Panc1 (cell line): ENCODE measurements around the gene PLAAT4. TPM values are rescaled to one million over a fixed set of nuclear protein-coding genes. Genes with fewer than 3 reads are reported as not detected.
"Not testable (repeated sequence)": the region's sequence is repeated elsewhere in the genome, so short reads cannot be mapped to it uniquely, and the experiment has no call there.

ENCODE experiments used
- ATAC-seq: fragments of 200-7000 bp; cut with Tn5 transposase; 2 replicates; pipeline ENCODE4 v1.9.1; 2020; ENCODE audit warnings: mild to moderate bottlenecking, moderate library complexity
- BruUV-seq: library from RNA; stranded (reverse); fragments of 400-500 nt; replicated peaks from 2 replicates; lab custom pipeline; 2021; lab: Mats Ljungman, UMichigan
- CTCF ChIA-PET: fragments of 300-600 bp; sonication (Branson Sonifier 250); formaldehyde crosslinking; loops from one replicate; lab custom pipeline; 2022; ENCODE audit warnings: antibody characterized with exemption; lab: Charles Lee
- POLR2A ChIA-PET: fragments of 300-600 bp; sonication (Branson Sonifier 250); formaldehyde crosslinking; loops from one replicate; lab custom pipeline; 2022; ENCODE audit warnings: antibody characterized with exemption; lab: Charles Lee
- DNase-seq: peaks from one replicate; pipeline ENCODE4 v3.0.0-alpha.2; 2010; ENCODE audit warnings: low read depth, low spot score
- H3K27ac ChIP-seq: 2 replicates; pipeline ENCODE4 v1.5.1; 2011; ENCODE audit warnings: mild to moderate bottlenecking, low read length, inconsistent platforms
- H3K27me3 ChIP-seq: fragments of 200-500 bp; sonication (Bioruptor generic); 2 replicates; pipeline ENCODE4 v1.6.0; 2014; ENCODE audit warnings: low read length, inconsistent platforms; ENCODE audit not compliant: control insufficient read depth, insufficient read depth
- H3K36me3 ChIP-seq: fragments of 200-500 bp; sonication (Bioruptor generic); 2 replicates; pipeline ENCODE4 v1.5.1; 2014; ENCODE audit warnings: inconsistent platforms, mild to moderate bottlenecking, low read length, moderate library complexity; ENCODE audit not compliant: control insufficient read depth, insufficient read depth
- H3K4me1 ChIP-seq: 2 replicates; pipeline ENCODE4 v1.5.1; 2011; ENCODE audit warnings: inconsistent platforms, mild to moderate bottlenecking, low read length, moderate library complexity; ENCODE audit not compliant: control insufficient read depth, insufficient read depth
- H3K4me3 ChIP-seq, 2 experiments: 2 replicates each; pipeline ENCODE4 v1.5.1; 2011 to 2012; ENCODE audit warnings: low read depth in 2 of 2, low read length in 2 of 2, mild to moderate bottlenecking in 2 of 2, inconsistent platforms in 1 of 2, moderate library complexity in 1 of 2
- H3K9me3 ChIP-seq: fragments of 200-500 bp; sonication (Bioruptor generic); 2 replicates; pipeline ENCODE4 v1.5.1; 2014; ENCODE audit warnings: low read depth, mild to moderate bottlenecking, inconsistent platforms, low read length, moderate library complexity; ENCODE audit not compliant: control insufficient read depth, insufficient read depth
- CTCF ChIP-seq: fragments of 450-650 bp; IDR thresholded peaks from 2 replicates; pipeline ENCODE4 v1.5.1; 2017; ENCODE audit warnings: mild to moderate bottlenecking
- POLR2AphosphoS5 ChIP-seq: IDR thresholded peaks from 2 replicates; pipeline ENCODE4 v1.6.1; 2012; ENCODE audit warnings: mild to moderate bottlenecking, low read depth, low read length, moderate library complexity
- REST ChIP-seq, 2 experiments: IDR thresholded peaks; 2 replicates each; pipeline ENCODE4 v1.6.1; 2011 to 2012; ENCODE audit warnings: low read depth in 2 of 2, control low read depth in 1 of 2, low read length in 1 of 2, mild to moderate bottlenecking in 1 of 2, moderate library complexity in 1 of 2; ENCODE audit not compliant: insufficient read depth in 1 of 2
- SIN3A ChIP-seq: IDR thresholded peaks from 2 replicates; pipeline ENCODE4 v1.6.1; 2012; ENCODE audit warnings: low read depth, mild to moderate bottlenecking, low read length, moderate library complexity, borderline replicate concordance; ENCODE audit not compliant: insufficient read depth
- TCF7L2 ChIP-seq: IDR thresholded peaks from 2 replicates; pipeline ENCODE4 v1.6.1; 2011; ENCODE audit warnings: mild to moderate bottlenecking, low read depth, low read length, inconsistent platforms
- in situ Hi-C: cut with HindIII; loops from 2 replicates; pipeline ENCODE4 v1.10.0; 2016; ENCODE audit warnings: low sequenced_read_pairs, low pct_unique_long_range_greater_than_20kb
- intact Hi-C: fragments of 100-400 bp; cut with micrococcal nuclease; formaldehyde crosslinking; loops from one replicate; pipeline ENCODE4 v1.10.0; 2022; ENCODE audit not compliant: unreplicated experiment
- total RNA-seq: library from RNA; stranded (reverse); gene quantifications from one replicate; pipeline ENCODE4 v1.2.1, GENCODE V29; 2021; ENCODE audit not compliant: unreplicated experiment

PLAAT4 gene
- total RNA-seq, 1 experiment from 2014 or later = 15.2 TPM

GRCh38 chr11:63550156-63550700, 13.6 kb downstream of the PLAAT4 start:
- H3K36me3 ChIP-seq, DNase-seq, H3K4me3 ChIP-seq, POLR2A ChIA-PET, H3K27ac ChIP-seq, H3K27me3 ChIP-seq, intact Hi-C loops, ATAC-seq, in situ Hi-C loops, H3K9me3 ChIP-seq, BruUV-seq, H3K4me1 ChIP-seq: not testable (repeated sequence)
- CTCF ChIA-PET = interaction anchor here (0.6 kb wide), 1 partner anchor 1078 kb away, joined by 4 read pairs; no protein-coding TSS in a partner anchor

GRCh38 chr11:63551091-63551888, 14.7 kb downstream of the PLAAT4 start:
- in situ Hi-C loops = no loop called here
- ATAC-seq (no peak), DNase-seq (no peak)
- Histone ChIP-seq H3K27me3 (no peaks in the 10 kb centered on the region), H3K27ac (no peak overlapping the region), H3K4me1 (no peaks in the 10 kb centered on the region), H3K9me3 (no peaks in the 10 kb centered on the region), H3K4me3 (no peak overlapping the region), H3K36me3 (no peaks in the 10 kb centered on the region)
- POLR2A ChIA-PET = no interaction called here
- no TSS peak for BruUV-seq
- intact Hi-C loops = no loop called here
- TF ChIP-seq CTCF (no peak), REST (IDR thresholded peaks at IDR 0.05; ENCODE audit: insufficient read depth in 1 of 2, low read depth in 2 of 2, low read length in 1 of 2) (no peak), POLR2AphosphoS5 (no peak), SIN3A (no peak), TCF7L2 (no peak)
- CTCF ChIA-PET = no interaction called here

GRCh38 chr11:63551889-63552266, 15.3 kb downstream of the PLAAT4 start:
- in situ Hi-C loops (no loop called here), intact Hi-C loops (no loop called here)

More at GRCh38 chr11:63551889-63552266, 15.3 kb downstream of the PLAAT4 start:
- DNase-seq (no peak), ATAC-seq (no peak)
- no peaks in the 10 kb centered on the region for H3K27me3 ChIP-seq
- no peaks in the 10 kb centered on the region for H3K4me1 ChIP-seq
- ChIA-PET CTCF (no interaction called here), POLR2A (no interaction called here)
- no peaks in the 10 kb centered on the region for H3K36me3 ChIP-seq
- no TSS peak for BruUV-seq
- TF ChIP-seq CTCF (no peak), SIN3A (no peak), POLR2AphosphoS5 (no peak), TCF7L2 (no peak), REST (IDR thresholded peaks at IDR 0.05; ENCODE audit: insufficient read depth in 1 of 2, low read depth in 2 of 2, low read length in 1 of 2) (no peak)
- no peak overlapping the region for H3K27ac ChIP-seq
- H3K4me3 ChIP-seq = no peak overlapping the region
- no peaks in the 10 kb centered on the region for H3K9me3 ChIP-seq
